ELR (cell line): ENCODE results near the gene TMUB1.
"Not testable (repeated sequence)": the region's sequence is repeated elsewhere in the genome, so short reads cannot be mapped to it uniquely, and the experiment has no call there.

Experiments used
- DNase-seq: peaks from one replicate; pipeline ENCODE4 v3.0.0-alpha.2; 2015; ENCODE audit warnings: low read depth

TMUB1 gene

DNA sequence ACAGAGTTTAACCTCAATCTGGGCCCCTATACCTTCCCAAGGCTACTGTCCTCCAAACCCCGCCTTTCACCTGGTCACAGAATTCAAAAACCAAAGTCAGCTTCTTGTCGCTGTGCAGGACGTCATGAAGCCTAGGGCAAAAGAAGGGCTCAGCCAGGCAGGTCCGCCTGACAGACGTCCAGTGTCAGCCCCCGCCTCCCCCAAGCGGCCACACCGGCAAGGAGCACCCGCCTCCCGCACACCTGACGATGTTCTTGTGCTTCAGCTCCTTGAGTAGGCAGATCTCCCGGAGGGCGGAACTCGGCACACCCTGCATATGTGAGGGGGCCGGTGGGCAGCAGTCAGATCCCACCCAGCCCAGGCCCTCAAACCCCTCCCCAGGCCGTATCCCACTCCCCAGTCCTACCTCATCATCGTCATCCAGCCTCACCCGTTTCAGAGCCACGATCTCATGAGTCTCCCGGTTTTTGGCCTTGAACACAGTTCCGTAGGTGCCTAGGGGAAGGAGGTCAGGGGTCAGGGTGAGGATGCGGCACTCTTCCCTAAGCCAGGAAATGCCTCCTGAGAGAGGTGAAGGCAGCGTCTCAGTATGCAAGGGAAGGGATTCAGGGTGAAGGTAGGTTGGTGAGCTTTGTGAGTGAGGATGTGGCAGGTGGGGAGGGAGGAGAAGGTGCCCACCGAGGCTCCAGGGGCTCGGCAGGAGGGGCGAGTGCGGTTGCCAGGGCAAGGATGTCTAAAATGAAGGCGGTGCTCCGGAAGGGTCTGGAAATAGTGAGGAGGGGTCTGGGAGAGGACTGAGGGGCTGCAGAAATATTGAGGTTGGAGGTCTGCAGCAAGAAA, 26.4 kb downstream of the TMUB1 start:
- no peak for DNase-seq

DNA sequence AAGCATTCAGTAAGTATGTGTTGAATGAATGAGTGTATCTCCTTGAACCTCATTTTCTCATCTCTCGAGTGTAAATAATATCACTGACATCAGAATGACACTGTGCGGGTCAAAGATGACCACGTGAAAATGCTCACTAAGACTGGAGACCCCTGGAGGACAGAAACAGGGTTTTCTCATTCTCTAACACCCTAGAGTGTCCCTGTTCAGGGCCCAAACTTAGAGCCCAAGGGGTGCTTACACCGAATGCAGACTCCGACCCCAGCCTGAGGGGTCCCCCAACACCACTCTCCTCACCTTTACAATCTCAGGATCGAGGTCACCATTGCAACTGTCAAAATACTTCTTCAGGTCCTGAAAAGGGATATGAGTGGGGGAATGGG, 27.0 kb downstream of the TMUB1 start:
- DNase-seq, result no peak

DNA sequence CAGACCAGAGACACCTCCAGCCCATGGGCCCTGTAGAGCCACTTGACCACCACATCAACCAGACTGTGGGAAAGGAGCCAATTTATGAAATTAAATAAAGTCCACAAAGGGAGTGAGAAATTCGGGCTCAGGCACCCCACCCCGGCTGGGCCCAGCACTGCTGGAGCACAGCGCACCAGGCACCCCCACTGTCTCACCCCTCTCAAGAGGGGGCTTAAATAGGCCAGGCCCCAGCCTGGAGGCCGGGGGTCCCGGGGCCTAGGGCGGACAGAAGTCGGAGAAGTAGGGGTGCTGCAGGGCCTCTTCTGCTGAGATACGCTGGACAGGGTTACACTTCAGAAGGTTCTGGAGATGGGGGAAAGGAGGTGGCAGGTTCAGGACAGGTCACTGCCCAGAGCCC, 29.5 kb downstream of the TMUB1 start:
- DNase-seq, result no peak

DNA sequence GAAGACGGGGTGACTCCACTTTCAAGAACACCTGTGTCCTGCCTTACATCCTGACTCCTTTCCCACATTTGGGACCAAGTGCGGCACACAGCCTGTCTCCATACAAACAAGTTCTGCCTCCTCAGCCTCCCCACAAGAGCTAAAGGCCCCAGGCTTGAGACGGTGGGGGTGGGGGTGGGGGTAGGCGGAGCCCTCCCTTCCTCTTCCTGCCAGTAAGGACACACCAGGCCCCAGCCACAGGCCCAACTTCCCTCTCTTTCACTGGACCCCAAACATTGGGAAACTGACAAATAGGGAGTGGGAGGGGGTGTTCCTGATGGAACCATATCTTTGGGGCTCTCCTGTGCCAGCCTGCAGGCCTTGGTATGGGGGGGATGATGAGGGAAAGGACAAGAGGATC, 30.2 kb downstream of the TMUB1 start:
- no peak for DNase-seq

DNA sequence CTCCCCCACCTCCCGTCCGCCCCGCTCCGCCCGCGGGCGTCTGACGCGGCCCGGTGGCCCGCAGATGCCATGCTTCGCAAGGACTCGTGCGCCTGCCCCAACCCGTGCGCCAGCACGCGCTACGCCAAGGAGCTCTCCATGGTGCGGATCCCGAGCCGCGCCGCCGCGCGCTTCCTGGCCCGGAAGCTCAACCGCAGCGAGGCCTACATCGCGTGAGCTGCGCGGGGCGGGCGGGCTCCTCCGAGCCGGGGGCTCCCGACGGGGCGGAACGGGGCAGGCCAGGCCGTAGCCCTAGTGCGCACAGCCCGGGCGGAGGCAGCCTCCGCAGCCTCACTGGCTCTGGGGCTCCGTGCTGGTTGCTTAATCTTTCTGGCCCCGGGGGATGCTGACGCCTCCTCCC, 32.2 kb downstream of the TMUB1 start:
- DNase-seq, result peak; percentile 59

DNA sequence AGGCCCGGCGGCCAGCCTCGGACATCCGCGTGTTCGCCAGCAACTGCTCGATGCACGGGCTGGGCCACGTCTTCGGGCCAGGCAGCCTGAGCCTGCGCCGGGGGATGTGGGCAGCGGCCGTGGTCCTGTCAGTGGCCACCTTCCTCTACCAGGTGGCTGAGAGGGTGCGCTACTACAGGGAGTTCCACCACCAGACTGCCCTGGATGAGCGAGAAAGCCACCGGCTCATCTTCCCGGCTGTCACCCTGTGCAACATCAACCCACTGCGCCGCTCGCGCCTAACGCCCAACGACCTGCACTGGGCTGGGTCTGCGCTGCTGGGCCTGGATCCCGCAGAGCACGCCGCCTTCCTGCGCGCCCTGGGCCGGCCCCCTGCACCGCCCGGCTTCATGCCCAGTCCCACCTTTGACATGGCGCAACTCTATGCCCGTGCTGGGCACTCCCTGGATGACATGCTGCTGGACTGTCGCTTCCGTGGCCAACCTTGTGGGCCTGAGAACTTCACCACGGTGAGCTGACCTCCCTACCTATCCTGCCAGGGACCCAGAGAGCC, 34.3 kb downstream of the TMUB1 start:
- no peak for DNase-seq

DNA sequence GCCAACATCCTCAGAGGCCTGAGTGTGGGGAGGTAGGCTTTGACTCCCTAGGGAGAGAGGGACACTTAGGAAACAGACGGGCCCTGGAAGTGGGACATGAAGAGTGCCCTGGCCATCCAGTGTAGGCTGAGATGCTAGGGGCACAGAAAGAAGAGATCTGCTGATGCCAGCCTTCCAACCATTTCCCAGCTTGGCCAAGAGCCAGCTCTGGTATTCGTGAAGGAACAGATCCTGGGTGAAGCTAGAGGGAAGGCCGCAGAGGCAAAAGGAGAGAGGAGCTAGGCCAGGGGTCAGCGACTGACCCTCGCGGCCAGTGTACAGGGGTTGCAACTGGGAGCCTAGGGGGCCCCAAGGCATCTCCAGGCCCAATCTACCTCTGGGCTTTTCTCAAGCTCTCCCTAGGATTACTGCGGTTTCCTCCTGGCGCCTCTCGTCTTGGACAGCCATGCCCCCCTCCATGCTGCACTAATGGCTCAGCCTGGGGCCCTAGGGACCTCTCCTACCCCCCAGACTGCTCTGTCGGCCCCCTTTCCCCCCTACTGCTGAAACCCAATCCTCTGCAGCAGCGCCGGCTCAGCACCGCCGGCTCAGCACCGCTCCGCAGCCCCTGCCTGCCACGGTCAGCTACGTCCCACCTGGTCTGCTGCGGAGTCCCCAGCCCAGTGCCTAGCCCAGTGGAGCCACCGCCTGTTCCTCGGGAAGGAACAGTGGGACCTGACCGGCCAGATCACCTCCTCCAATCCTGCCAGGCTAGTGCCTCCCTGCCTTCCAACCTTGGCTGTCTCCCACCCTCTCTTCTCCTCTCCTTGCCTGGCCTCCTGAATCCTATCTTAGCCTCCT, 35.1 kb downstream of the TMUB1 start, which contains the start of gene ASIC3:
Gene ASIC3, plus strand, starts transcription at position 556 of the 840 bp plus-strand sequence. CDS start 355 bp downstream, outside the sequence.
- no peak for DNase-seq

DNA sequence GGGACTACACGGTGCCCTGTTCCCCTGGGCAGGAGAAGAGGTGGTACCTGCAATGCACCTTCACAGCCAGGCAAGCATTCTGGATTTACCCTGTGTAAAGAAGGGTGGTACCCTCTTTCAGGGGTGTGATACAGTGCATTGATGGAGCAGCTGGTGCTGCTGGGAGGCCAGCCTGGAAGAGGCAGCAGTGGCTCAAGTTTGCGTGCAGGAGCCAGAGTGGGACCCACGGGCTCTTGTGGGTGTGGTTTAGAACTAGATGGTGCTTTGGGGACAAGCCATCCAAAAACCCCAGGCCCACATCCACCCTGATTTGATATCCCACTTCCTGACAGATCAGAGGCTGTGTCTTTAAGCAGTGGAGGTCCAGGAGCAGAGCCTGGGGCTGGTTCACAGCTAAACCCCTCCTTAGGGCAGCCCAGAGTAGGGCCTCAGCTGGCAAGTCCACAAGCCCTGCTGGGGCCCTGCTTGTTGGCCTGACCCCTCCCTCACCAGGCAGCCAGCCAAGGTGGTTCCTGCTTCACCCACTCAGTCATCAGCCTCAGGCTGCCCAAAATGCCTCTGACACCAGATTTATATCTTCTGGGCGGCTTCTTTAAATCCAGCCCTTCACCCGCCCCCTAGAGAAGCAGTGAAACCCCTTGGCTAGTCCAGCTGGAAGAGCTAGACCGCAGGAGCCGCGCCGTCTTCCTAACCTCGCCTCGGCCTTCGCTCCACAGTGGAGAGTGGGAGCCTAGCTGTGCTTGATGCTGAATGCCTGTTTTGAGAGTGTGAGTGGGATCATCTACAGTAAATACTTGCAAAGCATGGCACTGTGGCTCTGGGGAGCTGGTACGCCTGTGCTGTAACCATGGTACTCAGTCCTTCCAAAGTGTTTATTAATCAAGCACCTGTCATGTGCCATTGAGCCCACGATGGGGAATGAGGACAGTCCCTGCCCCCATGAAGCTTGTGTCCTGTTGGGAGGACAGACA, 36.4 kb downstream of the TMUB1 start:
- DNase-seq, result peak; percentile 45

DNA sequence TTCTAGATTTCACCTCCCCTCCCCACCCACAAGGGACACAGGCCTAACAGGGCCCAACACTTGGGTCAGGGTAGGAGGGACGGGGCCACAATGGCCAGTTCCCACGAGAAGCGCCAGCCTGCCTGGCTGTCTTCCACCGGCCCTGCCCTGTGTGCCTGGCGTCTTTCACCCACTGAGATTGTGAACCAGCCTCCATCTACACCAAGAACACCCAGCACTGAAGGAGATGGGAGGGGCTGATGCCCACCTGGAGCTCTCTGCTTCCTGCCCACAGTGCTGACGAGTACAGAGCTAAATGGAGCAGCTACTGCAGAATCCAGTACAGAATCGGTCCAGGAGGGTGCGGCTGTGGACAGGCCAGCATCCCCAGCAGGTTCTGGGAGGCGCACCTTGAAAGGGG, 37.3 kb downstream of the TMUB1 start:
- no peak for DNase-seq

DNA sequence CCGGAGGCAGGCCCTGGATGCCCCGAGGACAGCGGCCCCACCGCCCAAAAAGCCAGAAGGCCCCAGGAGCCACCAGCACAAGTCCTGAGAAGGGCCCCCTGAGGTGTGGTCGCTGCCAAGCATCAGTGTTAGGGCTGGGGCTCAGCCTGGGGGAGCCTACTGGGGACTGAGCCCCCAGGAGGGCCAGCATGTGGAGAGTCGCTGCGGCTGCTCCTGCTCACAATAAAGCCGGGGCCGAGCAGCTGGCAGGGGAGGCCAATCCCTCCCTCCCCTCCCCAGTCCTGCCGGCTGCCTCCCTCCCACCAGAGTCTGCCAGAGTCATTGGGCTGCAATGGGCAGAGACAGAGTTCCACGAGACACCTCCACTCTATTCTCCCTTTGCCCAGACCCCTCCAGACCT, 38.0 kb downstream of the TMUB1 start:
- DNase-seq, result no peak

DNA sequence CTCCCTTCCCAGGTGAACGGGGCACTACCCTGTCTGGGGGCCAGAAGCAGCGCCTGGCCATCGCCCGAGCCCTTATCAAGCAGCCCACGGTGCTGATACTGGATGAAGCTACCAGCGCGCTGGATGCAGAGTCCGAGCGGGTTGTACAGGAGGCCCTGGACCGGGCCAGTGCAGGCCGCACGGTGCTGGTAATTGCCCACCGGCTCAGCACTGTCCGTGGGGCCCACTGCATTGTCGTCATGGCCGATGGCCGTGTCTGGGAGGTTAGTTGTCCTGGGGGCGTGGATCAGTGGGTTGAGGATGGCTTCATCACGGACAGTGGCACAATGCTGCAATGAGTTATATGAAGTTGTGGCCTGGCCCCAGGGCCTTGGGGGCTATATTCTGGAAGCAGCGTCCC, 39.3 kb downstream of the TMUB1 start:
- no peak for DNase-seq

DNA sequence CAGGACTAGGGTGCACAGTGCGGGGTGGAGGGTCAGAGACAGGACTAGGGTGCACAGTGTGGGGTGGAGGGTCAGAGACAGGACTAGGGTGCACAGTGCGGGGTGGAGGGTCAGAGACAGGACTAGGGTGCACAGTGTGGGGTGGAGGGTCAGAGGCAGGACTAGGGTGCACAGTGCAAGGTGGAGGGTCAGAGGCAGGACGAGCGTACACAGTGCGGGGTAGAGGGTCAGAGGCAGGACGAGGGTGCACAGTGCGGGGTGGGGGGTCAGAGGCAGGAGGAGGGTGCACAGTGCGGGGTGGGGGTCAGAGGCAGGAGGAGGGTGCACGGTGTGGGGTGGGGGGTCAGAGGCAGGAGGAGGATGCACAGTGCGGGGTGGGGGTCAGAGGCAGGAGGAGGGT, 39.8 kb downstream of the TMUB1 start:
- not testable (repeated sequence) for DNase-seq

DNA sequence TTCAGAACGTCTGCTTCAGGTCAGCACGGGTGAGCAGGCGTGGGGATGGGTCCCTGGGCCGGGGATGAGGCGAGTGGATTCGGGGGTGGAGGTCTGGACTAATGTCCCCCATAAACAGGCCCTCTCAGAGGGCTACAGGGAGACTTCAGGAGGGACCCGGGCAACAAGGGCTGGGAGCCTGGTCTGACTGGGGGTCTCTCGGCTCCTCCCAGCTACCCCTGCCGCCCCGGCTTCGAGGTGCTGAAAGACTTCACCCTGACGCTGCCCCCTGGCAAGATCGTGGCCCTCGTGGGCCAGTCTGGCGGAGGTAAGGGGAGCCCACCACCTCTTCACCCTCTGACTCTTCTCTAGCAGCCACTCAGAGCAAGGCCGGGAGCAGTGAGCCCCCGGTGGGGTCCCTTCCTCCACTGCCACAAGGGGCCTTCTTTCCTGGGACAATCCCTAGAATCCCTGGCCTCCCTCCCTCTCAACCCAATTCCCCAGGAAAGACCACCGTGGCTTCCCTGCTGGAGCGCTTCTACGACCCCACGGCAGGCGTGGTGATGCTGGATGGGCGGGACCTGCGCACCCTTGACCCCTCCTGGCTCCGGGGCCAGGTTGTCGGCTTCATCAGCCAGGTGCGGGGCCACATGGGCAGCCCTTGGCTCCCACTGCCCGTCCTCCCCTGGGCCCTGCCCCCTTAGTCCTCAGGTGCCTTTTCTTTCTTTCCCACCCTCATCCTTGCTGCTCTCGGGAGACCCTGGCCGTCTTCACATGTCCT, 42.5 kb downstream of the TMUB1 start:
- no peak for DNase-seq

DNA sequence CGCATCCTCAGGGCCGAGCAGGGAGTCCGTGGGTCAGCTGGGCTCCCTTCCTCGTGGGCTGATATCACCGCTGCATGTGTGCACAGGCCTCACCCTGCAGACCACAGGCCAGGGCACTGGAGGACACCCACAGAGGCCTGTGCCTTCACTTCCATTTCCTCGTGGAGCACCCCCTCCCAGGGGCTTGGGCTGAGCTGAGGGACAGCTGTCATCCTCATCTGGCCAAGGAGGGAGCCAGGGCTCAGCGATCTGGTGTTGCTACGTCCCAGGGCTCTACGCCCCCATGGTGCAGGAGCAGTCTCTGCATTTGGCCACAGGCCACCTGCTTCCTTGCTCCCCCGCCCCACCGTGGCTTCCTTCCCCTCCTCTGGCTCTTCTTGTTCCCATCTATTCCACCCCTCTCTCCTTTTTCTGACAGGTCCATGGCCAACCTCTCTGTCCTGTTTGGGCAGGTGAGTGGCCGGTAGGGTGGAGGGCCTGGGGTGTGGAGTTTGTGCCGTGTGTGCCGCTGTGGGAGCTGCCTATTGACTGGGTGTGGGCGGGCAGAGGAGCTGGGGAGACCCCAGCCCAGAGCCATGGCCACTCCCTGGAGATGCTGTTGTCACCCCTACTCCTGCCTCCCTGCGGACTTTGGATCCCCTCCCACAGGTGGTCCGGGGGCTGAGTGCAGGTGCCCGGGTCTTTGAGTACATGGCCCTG, 43.3 kb downstream of the TMUB1 start:
- DNase-seq, result no peak

DNA sequence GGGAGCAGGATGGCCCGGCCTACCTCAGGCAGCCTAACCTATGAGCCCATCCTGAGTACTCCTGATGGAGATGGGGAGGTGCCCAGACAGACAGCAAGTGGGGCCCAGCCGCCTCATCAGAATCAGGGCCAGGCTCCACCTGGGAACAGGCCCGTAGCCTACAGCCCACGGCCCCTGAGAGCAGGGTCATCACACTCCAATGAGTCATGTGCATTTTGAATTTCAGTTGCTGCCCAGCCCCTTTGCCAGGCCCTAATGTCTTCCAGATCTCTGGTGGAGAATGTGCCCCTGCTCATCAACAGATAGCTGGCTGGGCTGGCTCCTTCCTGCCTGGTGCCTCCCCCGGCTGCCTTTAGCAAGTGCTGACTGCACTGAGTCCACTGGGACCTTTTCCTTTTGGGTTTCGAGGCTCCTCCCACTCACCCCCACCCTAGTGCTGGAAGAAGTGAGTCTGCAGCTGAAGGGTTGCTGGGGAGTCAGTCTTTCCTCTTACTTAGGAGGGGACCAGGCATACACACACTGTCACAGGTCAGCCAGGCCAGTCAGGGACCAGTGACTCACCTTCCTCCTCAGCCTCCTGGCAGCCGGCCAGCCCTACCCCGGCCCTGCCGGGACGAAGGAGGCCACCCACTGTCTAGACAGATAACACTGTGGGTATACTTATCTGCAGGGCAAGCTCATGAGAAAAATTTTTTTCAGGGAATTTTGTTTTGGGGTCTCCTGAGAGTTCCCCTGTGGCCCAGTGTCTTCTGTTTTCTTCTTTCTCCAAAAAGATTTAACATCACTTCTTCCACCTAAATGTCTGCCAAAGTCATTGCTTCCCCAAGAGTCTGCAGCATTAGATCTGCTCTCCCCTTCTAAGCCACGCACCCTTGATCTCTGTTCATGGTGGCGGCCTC, 44.1 kb downstream of the TMUB1 start:
- peak; percentile 91 for DNase-seq

DNA sequence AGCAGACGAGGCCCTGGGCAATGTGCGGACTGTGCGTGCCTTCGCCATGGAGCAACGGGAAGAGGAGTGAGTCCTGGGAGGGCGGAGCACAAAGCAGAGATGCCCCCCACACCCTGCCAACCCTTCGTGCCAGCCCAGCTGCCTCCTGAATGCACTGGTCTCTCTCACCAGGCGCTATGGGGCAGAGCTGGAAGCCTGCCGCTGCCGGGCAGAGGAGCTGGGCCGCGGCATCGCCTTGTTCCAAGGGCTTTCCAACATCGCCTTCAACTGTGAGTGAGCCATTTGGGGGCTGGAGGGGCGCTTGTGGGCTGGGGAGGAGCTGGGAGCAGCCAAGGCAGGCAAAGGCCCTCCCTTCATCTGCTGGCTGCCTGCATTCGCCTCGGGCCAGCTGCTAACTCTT, 47.4 kb downstream of the TMUB1 start:
- no peak for DNase-seq

DNA sequence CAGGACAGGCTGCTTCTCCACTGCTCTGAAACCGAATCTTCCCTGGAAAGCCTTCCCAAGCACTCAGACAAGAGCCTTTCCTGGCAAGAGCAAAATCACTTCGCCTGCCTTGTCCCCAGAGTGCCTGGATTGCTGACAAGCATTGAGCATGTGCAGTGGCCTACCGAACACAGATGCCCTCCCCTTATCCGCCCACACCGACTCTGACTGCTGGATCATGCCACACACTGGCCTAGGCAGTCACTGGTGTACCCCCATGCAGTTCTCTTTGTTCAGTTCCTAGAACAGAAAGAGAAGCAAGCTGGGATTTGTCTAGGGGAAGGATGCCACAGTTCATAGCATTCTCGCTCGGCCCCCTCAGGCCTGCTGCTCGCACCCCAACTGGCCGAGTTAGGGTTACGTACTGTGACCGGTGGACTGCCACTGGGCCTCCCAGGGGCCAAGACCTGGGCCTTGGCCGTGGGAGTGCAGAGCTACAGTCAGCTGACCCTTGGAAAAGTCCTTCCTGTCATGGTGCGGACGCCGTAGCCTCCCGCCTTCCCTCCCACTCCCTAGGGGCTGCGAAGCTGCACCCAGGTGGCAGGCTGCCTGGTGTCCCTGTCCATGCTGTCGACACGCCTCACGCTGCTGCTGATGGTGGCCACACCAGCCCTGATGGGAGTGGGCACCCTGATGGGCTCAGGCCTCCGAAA, 48.1 kb downstream of the TMUB1 start:
- no peak for DNase-seq

DNA sequence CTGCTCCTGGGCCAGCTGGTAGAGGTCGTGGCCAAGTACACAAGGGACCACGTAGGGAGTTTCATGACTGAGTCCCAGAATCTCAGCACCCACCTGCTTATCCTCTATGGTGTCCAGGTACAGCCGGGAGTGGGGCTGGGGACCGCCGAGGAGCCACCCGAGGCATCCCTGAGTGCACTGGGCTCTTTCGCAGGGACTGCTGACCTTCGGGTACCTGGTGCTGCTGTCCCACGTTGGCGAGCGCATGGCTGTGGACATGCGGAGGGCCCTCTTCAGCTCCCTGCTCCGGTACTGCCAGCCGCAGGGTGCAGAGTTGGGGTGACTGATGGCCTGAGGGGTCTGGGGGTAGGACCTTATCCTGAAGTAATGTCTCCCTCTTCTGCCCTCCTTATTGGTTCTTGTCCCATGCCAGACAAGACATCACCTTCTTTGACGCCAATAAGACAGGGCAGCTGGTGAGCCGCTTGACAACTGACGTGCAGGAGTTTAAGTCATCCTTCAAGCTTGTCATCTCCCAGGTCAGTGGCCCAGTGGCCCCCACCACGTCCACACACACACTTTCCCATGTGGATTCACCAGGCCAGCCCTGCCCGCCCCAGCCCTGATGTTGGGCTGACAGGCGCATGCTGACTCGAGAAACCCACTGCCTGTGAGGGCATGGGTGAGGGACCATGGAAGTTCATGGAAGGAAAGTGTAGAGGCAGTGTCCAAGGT, 48.8 kb downstream of the TMUB1 start:
- no peak for DNase-seq
